RPMI7951 (cell line): ENCODE measurements around the gene DENND6B. TPM values are rescaled to one million over a fixed set of nuclear protein-coding genes. Genes with fewer than 3 reads are reported as not detected.
"Not testable (repeated sequence)": the region's sequence is repeated elsewhere in the genome, so short reads cannot be mapped to it uniquely, and the experiment has no call there.

Experiments used
- DNase-seq: peaks from one replicate; pipeline ENCODE4 v3.0.0-alpha.2; 2012; ENCODE audit warnings: low read depth
- total RNA-seq: library from RNA; depleted of rRNA; stranded (reverse); fragments of >200 nt; shearing (Covaris generic); gene quantifications from 2 replicates; pipeline ENCODE4 v1.2.3, GENCODE V29; 2014

The DENND6B gene
- total RNA-seq, 1 experiment from 2014 or later: 2.2 TPM

DNA sequence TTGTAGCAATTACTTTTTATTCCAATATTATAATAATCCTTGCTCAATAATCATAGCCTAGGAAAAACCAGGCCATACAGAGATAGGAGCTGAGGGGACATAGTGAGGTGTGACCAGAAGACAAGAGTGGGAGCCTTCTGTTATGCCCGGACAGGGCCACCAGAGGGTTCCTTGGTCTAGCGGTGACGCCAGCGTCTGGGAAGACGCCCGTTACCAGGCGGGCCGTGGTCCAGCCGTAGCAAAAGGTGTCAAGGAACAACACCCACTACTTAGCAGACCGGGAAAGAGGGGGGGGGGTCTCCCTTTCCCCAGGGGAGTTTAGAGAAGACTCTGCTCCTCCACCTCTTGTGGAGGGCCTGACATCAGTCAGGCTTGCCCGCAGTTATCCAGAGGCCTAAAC lies 53.5 kb downstream of the DENND6B start:
- not testable (repeated sequence) for DNase-seq

- peak; percentile 25 for DNase-seq
Observed at GRCh38 chr22:50272044-50272802, 54.6 kb downstream of the DENND6B start.

DNA sequence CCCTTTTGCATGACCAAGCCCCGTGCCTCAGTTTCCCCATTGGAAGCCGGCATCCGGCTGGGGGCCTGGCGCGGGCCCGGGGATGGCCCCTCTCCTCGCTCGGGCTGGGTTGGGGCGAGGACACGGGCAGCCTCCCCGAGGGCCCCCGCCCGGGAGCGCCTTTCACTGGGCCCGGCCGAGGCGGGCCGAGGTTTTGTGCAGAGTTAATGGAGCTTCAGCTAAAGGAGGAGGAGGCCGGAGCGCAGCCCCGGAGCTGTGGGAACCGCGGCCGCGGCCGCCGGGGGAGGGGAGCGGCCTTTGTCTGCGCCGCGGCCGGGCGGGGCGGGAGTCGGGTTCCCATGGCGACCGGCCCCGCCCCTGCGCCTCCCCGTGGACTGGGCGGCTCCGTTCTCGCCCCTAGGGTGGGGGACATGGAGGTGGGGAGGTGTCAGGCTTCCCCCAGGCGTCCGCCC lies 55.3 kb downstream of the DENND6B start:
- DNase-seq: peak; percentile 60

- DNase-seq: peak; percentile 62
Observed at GRCh38 chr22:50270666-50271394, 56.0 kb downstream of the DENND6B start.

DNA sequence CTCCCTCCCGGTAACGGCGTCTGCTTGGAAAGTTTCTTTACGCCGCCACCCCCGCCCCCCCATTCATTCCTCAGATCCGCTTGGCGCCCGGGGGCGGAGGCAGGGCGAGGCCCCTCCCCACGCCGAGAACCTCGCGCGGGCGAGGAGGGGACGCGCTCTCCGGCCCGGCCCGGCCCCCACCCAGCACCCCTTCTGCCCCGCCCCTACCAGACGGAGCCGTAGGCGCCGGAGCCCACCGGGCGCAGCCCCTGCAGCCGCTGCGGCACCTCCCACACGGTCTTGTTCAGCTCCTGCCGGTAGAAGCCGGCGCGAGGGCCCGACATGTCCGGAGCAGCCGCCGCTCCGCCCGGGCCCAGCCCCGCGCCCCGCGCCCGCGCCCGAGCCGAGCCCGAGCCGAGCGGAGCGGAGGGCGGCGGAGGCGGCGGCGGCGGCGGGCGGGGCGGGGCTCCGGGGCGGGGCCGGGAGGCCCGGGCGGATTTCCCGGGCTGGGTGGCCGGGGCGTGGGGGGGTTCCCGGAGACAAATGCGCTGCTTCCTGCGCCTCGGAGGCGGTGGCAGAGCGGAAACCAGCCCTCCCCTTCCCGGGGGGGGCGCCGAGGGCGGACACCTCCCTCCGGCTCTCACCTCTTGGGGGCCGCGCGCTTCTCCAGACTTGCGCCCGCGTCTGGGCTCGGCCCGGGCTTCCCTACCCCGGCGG lies 56.7 kb downstream of the DENND6B start, which contains the start of gene MAPK11:
MAPK11 (minus strand) TSS at position 411 of the 696 bp plus-strand sequence; CDS start at position 323, 88 bp downstream.
- DNase-seq: peak; percentile 35

DNA sequence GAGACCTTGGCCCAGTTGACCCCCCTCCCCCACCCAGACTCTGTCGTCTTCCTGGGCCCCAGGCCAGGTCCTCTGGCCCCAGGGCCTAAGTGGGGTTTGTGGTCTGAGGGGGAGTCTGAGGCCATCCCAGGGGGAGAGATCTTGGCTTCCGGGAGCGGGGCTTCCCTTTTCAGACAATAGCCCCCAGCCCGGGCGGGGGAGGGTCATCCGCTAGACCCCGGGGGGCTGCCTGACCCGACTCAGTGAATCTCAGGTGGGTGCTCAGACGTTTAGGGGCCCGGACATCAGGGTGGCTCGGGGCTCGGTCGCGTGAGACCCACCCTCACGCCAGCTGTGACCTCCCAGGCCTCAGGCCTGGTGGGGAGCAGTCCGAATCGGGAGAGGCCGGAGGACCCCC lies 57.2 kb downstream of the DENND6B start:
- DNase-seq: no peak

DNA sequence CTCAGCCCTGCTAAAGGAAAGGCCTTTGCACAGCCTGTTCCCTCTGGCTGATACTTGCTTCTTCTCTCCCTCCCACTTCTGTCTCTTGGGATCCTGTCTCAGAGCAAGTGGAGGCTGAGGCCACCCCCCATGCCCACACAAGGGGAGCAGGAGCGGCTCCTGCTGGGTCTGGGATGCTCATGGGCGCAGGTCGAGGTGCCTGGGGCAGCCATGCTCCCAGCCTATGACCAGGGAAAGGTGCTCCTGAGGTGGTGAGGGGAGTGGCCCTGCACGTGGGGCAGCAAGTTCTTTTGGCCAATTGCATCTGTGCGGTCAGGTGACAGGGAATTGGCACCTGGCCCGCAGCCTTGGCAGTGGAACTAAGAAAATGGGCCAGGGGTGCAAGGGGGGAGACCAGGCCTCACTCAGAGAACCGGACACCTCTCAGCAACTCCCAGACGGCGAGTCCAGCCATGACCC lies 58.1 kb downstream of the DENND6B start:
- DNase-seq: no peak

DNA sequence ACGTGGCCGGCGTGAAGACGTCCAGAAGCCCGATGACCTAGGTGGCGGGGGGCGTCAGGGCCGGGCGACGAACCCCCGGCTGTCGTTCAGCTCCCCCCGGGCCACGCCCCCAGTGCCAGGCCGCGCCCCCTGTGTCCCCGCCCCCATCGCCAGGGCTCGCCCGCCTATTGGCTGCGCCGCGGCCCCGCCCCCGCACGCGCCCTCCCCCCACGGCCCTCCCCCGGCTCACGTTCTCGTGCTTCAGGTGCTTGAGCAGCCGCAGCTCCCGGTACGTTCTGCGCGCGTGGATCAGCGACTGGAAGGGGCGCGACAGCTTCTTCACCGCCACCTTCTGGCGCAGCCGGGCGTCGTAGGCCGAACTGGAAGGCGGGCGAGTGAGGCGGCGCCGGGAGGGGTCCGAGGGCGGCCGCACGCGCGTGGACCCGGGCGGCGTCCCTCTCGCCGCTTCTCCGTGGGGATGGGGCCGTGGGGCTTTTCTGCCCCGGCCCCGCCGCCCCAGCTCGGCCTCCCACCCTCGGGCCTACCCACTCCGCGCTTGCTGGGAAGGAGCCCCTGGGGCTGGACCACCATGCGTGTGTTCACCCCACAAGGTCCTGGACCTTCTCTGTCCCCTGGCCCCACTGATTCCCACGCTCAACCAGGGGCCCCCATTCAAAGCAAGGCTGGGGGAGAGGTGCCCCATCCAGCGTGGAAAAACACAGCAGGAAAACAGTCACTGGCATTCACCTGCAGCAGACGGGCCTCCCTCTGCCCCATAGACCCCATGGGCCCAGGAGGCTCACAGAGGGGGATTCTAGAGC lies 59.0 kb downstream of the DENND6B start:
- DNase-seq: no peak

DNA sequence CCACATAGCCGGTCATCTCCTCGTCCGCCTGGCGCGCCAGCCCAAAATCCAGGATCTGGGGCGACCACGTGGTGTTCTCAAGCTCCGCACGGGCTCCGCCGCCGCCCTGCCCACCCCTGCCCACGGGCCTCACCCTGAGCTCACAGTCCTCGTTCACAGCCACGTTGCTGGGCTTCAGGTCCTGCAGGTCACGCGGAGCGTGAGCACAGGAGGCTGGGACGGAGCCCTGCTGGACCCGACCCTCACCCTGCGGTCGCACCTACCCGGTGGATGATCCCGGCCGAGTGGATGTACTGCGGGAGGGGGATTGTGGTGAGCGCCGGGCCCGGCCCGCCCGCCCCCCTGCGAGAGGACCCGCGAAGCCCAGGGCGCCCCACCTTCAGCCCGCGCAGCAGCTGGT lies 59.8 kb downstream of the DENND6B start:
- DNase-seq: no peak

DNA sequence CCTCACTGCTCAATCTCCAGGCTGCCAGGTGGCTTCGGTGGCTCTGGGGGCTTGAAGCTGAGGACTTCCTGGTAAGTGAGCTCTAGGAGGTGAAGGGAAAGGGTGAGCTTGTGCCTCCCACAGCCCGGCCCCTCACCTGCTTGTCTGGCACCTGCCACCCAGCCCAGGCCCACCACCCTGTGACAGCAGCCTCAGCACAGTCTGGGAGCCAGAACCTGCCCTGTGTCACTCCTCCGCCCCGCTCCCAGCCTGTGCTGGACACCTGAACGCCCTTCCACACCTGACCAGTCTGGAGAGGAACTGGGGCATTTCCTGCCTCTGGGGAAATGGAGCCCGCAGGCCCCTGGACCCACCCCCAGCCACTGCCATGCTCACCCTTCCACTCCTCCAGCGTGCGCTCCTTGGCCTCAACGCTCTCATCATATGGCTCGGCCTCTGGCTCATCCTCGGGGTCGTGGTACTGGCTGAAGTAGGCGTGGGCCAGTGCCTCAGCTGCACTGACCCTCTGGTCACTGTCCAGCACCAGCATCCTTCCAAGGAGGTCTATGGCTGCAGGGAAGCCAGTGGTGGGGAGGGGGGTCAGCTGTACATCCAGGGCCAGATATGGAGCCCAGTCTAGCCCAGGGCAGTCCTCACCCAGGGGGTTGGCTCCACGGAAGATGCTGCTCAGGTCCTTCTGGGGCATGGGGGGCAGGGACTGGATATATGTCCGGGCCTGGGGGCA lies 61.7 kb downstream of the DENND6B start:
- no peak for DNase-seq

DNA sequence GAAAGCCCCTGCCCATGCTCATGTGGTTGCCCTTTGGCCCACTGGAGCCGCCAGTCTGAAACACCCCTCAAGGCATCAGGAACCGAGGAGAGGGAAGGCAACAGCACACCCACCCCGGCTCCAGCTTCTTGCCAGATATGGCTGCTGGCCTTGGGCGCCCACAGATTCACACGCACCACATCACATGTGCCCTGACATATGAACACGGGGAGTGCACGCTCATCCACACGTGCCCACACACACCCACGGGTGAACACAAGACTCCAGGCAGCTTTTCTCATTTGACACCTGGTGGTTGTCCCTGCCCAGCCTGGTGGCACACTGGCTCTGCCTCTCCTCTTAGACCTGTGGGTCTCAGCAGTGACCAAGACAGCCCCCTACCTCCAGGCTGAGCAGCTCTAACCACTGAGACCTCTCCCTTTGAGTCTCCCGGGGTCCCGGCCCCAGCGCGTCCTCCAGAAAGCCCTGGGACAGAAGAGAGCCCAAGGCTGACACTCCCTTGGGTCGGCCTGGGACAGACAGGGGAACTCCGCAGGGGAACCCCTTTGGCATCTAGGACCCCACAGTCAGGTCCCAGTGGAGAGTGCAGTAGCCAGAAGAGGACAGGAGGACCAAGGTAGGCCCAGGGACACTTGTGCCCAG lies 62.6 kb downstream of the DENND6B start:
- no peak for DNase-seq

GRCh38 chr22:50262973-50263617 lies 63.7 kb downstream of the DENND6B start:
- no peak for DNase-seq

- no peak for DNase-seq
Observed at GRCh38 chr22:50262460-50262911, 64.3 kb downstream of the DENND6B start.

DNA sequence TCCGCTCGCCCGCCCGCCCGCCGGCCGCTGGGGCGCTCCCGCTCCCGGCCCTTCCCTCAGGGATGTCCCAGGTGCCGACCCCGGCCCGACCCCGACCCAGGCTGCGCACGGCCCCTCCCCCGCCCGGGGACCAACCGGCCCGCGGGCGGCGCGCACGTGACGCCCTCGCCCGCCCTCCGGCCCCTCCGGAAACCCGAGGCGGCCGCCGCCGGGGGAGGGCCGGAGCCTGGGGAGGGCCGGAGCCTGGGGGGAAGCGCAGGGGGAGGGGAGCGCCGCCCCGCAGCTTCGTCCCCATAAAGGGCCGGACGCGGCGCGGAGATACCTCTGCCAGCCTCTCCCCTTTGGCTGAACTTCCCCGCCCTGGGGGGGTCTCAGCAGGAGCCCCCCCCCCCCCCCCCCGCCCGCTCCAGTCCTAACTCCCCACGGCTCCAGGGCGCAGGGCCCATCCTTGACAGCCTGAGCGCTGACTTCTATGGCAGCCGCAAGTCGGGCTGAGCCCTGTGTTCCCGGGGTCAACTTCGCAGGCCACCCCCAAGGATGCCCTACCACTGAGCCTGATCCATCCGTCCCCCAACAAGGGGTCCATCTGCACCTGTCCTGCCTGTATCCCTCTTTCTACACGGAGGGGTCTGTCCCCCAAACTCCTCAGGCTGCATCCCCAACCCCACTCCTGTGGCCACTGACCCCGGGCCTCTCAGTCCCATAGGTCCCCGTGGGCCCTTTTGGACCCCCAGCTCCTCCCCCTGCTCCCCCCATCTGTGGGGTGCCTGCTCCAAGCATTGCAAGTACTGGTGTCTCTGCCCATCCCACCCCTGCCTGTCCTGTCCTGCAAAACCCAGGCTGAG lies 65.0 kb downstream of the DENND6B start, which contains the start of gene MAPK12:
MAPK12 (minus strand) TSS at position 69 of the 845 bp plus-strand sequence. CDS start 174 bp downstream, outside the sequence.
- DNase-seq: no peak

DNA sequence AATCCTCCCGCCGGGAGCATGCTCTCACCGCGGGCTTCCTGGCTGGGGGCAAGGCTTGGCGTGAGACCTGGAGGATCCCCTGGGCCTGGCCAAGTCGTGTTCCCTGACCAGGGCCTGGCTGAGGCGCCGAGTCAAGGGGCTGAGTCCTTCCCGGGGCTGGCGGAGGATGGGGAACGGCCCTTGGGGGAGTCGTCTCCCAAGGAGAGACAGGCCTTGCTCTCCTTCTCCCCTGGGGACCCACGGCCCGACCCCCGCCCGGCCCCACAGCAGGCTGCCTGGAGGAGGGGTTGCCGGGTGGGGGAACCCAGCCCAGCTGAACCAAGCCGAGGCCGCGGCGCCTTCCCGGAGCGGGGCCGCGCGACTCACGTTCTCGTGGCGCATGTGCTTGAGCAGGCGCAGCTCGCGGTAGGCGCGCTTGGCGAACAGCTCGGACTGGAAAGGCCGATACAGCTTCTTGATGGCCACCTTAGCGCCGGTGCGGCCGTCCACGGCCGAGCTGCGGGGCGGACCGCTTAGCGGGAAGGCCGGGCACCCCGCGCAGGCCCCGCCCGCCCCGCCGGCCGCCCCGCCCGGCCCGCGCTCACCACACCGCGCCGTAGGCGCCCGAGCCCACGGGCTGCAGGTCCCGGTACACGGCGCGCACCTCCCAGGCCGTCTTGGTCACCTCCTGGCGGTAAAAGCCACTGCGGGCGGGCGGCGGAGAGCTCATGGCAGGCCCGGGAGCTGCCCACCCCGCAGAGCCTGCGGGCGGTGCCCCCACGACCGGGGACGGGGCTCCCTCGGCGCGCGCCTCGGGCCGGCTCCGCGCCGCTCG lies 65.8 kb downstream of the DENND6B start:
- peak; percentile 46 for DNase-seq

GRCh38 chr22:50260434-50260800 lies 66.4 kb downstream of the DENND6B start:
- DNase-seq: no peak

DNA sequence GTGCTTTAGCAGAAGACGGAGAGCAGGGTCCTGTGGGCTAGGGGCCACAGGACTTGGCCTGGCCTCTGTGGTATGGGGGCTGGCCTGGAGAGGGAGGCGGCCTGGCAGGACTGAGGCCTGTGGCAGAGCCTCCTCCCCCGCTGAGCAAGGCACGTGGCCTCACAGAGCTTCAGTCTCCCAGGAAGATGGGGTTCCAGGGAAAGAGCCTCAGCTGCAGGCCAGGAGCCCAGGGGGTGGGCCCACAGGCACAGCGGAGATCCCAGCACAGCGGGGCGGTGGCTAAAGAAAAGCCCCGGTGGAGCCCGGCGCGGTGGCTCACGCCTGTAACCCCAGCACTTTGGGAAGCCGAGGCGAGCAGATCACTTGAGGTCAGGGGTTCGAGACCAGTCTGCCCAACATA lies 67.5 kb downstream of the DENND6B start:
- DNase-seq: no peak
